A549 (cell line): ENCODE results near the gene ZNF773. TPM values are rescaled to one million over a fixed set of nuclear protein-coding genes. Genes with fewer than 3 reads are reported as not detected.
"Not testable (repeated sequence)": the region's sequence is repeated elsewhere in the genome, so short reads cannot be mapped to it uniquely, and the experiment has no call there.

ENCODE experiments used
- ATAC-seq, 2 experiments: fragments of 200-7000 bp in 1 of 2; fragments of >200 bp in 1 of 2; cut with Nextera tagmentation in 1 of 2; cut with Tn5 transposase in 1 of 2; 3 replicates each; pipeline versions ENCODE4 v1.8.0 to v1.9.1; 2018 to 2020; ENCODE audit warnings: mild to moderate bottlenecking in 1 of 2, moderate library complexity in 1 of 2
- CTCF ChIA-PET: fragments of 300-600 bp; sonication (Branson Sonifier 250); formaldehyde crosslinking; extraction: SDS; loops from one replicate; lab custom pipeline; 2021; ENCODE audit warnings: antibody characterized with exemption, inconsistent platforms; lab: Yijun Ruan, JAX
- POLR2A ChIA-PET: fragments of 350-600 bp; formaldehyde crosslinking; extraction: SDS; loops from one replicate; lab custom pipeline; 2021; ENCODE audit warnings: antibody characterized with exemption, inconsistent platforms; lab: Yijun Ruan, JAX
- DNase-seq, 2 experiments: peaks; one replicate each; pipeline versions ENCODE4 v3.0.0 to v3.0.0-alpha.2; 2011 to 2016; ENCODE audit warnings: low read depth in 1 of 2, low spot score in 1 of 2
- FAIRE-seq: peaks from 2 replicates; lab custom pipeline; 2011; peaks lifted over from hg19 to GRCh38; lab: Jason Lieb, UNC
- H3K27ac ChIP-seq, 2 experiments: fragments of >200 bp; sonication (Bioruptor Twin); formaldehyde crosslinking; 3 replicates each; pipeline ENCODE4 v1.5.1; 2016 to 2017
- H3K4me1 ChIP-seq: fragments of >200 bp; sonication (Bioruptor Twin); formaldehyde crosslinking; 3 replicates; pipeline ENCODE4 v1.6.1; 2016
- H3K4me2 ChIP-seq: fragments of >200 bp; sonication (Bioruptor Twin); formaldehyde crosslinking; 3 replicates; pipeline ENCODE4 v1.6.1; 2016
- H3K4me3 ChIP-seq: fragments of >200 bp; sonication (Bioruptor Twin); formaldehyde crosslinking; 3 replicates; pipeline ENCODE4 v1.5.1; 2016
- H3K9me3 ChIP-seq: fragments of >200 bp; sonication (Bioruptor Twin); formaldehyde crosslinking; 3 replicates; pipeline ENCODE4 v1.6.1; 2016
- EHMT2 ChIP-seq: fragments of 200-600 bp; sonication (generic); IDR thresholded peaks from 2 replicates; pipeline ENCODE4 v1.6.1; 2016; ENCODE audit warnings: antibody characterized with exemption, low read depth, mild to moderate bottlenecking, moderate library complexity
- GATA3 ChIP-seq: IDR thresholded peaks from 2 replicates; pipeline ENCODE4 v1.6.1; 2012; ENCODE audit warnings: borderline replicate concordance
- JUN ChIP-seq, 2 experiments: fragments of >200 bp; sonication (Bioruptor Twin); formaldehyde crosslinking; IDR thresholded peaks; 2 replicates in 1 of 2; 3 replicates in 1 of 2; pipeline ENCODE4 v1.6.1; 2016 to 2017
- KDM1A ChIP-seq: fragments of 200-600 bp; sonication (generic); IDR thresholded peaks from 2 replicates; pipeline ENCODE4 v1.6.1; 2016; ENCODE audit warnings: low read depth, mild to moderate bottlenecking
- MAZ ChIP-seq: fragments of 150-350 bp; IDR thresholded peaks from 2 replicates; pipeline ENCODE4 v1.6.1; 2014; ENCODE audit warnings: antibody characterized with exemption, low read depth, low read length, borderline replicate concordance
- PHF8 ChIP-seq: fragments of 200-600 bp; sonication (generic); IDR thresholded peaks from 2 replicates; pipeline ENCODE4 v1.6.1; 2016; ENCODE audit warnings: low read depth, mild to moderate bottlenecking, antibody characterized with exemption, moderate library complexity, borderline replicate concordance
- POLR2A ChIP-seq: IDR thresholded peaks from 2 replicates; pipeline ENCODE4 v1.6.1; 2012; ENCODE audit warnings: mild to moderate bottlenecking, low read length
- RAD21 ChIP-seq, 2 experiments: fragments of >200 bp in 1 of 2; sonication (Bioruptor Twin) in 1 of 2; formaldehyde crosslinking in 1 of 2; IDR thresholded peaks in 1 of 2; conservative IDR thresholded peaks in 1 of 2; 2 replicates in 1 of 2; 3 replicates in 1 of 2; pipeline ENCODE4 v1.6.1; 2012 to 2018; ENCODE audit warnings: inconsistent platforms in 1 of 2
- RARB ChIP-seq: fragments of 250-450 bp; sonication (Bioruptor Pico); IDR thresholded peaks from 2 replicates; pipeline ENCODE4 v1.8.0; 2021; ENCODE audit warnings: mild to moderate bottlenecking, moderate library complexity
- SREBF2 ChIP-seq: fragments of 450-650 bp; IDR thresholded peaks from 2 replicates; pipeline ENCODE4 v1.6.1; 2014; ENCODE audit warnings: mild to moderate bottlenecking, moderate library complexity
- WGBS: methylation state at CpG from one replicate; pipeline ENCODE4 v1.1.6; 2017; ENCODE audit errors: missing lambda C conversion rate; 5-methylcytosine and 5-hydroxymethylcytosine counted together
- polyA plus RNA-seq, 4 experiments: library from polyadenylated mRNA; depleted of rRNA in 3 of 4; stranded (reverse); fragments of >200 nt; fragmentation: RNase III in 1 of 4; extraction: RNeasy Plus Mini Kit Qiagen cat#74134 plus additional on column Dnase treatment in 1 of 4; gene quantifications; 2 replicates in 3 of 4; 3 replicates in 1 of 4; pipeline ENCODE4 v1.2.3, GENCODE V29; 2011 to 2017
- TF ChIP-seq, protein P1 (sequence below): fragments of 250-450 bp; sonication (Bioruptor Pico); IDR thresholded peaks from 2 replicates; pipeline ENCODE4 v1.5.0; 2021; ENCODE audit warnings: mild to moderate bottlenecking, moderate library complexity, borderline replicate concordance
- TF ChIP-seq, protein P2 (sequence below): IDR thresholded peaks from 2 replicates; pipeline ENCODE4 v1.6.1; 2012

ZNF773 gene
- polyA plus RNA-seq, 2 of the 4 experiments (the other 2 are of a cell fraction) = 6.4 to 8.4 TPM

DNA sequence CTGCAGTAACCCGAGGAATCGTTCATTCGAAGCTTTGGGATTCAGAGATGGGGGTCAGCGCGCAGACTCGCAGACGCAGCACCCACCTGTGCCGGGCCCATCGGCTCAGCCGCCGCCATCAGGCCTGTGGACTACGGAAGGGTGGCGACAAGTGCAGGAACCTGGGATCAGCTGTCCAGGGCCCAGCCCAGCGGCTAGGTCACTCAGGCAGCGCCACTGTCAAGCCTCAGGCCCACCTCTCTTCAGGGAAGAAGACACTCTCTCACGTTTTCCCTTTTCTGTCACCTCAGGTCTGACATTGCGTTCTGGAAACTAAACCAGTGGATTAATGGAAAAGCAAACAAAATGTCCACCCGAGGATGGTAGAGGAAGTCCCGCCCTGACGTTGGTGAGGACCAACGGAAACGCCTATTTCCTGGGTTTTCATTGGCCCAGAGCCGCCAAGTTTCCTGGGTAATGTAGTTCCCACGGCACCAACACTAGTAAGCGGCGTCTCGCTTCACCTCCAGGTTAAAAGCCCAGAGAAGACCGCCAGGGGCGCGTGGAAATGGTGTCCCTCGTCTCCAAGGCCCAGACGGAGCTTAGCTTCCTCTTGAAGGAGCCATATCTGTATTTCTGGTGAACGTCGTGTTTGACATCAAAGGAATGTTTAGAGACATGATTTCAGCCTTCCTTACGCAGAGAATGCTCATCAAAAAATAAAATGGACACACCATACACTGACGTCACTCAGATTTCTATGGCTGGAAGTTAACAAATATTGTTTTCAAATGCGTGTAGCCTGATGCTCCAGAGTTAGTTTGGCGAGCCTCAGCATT, 22.3 kb upstream of the ZNF773 start, which contains the start of gene ZNF772 (continued):
- TF ChIP-seq, protein P1, sequence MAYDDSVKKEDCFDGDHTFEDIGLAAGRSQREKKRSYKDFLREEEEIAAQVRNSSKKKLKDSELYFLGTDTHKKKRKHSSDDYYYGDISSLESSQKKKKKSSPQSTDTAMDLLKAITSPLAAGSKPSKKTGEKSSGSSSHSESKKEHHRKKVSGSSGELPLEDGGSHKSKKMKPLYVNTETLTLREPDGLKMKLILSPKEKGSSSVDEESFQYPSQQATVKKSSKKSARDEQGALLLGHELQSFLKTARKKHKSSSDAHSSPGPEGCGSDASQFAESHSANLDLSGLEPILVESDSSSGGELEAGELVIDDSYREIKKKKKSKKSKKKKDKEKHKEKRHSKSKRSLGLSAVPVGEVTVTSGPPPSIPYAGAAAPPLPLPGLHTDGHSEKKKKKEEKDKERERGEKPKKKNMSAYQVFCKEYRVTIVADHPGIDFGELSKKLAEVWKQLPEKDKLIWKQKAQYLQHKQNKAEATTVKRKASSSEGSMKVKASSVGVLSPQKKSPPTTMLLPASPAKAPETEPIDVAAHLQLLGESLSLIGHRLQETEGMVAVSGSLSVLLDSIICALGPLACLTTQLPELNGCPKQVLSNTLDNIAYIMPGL (CRISPR knock-in tag) = no peak
- TF ChIP-seq SREBF2 (no peak), EHMT2 (no peak), RARB (CRISPR knock-in tag) (no peak), RAD21 (conservative IDR thresholded peaks at IDR 0.05 in 1 of 2, IDR thresholded peaks at IDR 0.05 in 1 of 2) (0 out of 5 replicates have a peak, but pooled peaks of 1 of the 2 experiments have one; percentile 20), MAZ (no peak)

- FAIRE-seq = peak; percentile 78
- TF ChIP-seq POLR2A (peak; percentile 45), PHF8 (peak; percentile 48), KDM1A (peak; percentile 25; the same call in 1 of the 2 replicates), GATA3 (peak; percentile 51; the same call in 1 of the 2 replicates), JUN (IDR thresholded peaks at IDR 0.05) (peak in 1 of 2 experiments; percentile 54; a peak in 1 of 5 replicates)
- TF ChIP-seq, protein P2, sequence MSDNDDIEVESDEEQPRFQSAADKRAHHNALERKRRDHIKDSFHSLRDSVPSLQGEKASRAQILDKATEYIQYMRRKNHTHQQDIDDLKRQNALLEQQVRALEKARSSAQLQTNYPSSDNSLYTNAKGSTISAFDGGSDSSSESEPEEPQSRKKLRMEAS = peak; percentile 30; the same call in 1 of the 2 replicates
- TF ChIP-seq, all 56 proteins: peak for 6; not testable (repeated sequence) for 50
- CTCF ChIA-PET, H3K4me1 ChIP-seq: not testable (repeated sequence)
- H3K4me3 ChIP-seq = peak within 1 kb of the TSS; percentile 82
- WGBS = 4% methylated on average over 28 of the region's 69 CpGs
- H3K27ac ChIP-seq = peak within 1 kb of the TSS; percentile 69 to 87
- DNase-seq = peak; percentile 88 to 93
- H3K9me3 ChIP-seq = peaks cover 71% of the 10 kb centered on the region
- ATAC-seq = peak; percentile 99 to 100
- peak within 1 kb of the TSS; percentile 60 for H3K4me2 ChIP-seq
- POLR2A ChIA-PET = interaction anchor here (1.1 kb wide), 1 partner anchor 12 kb away, joined by 6 read pairs; the partner anchor contains the start of gene ZNF773
Observed at GRCh38 chr19:57487477-57488298, 12.1 kb upstream of the ZNF773 start, which contains the start of gene ZNF419. ZNF419 (plus strand) TSS chr19:57487750; CDS start chr19:57487951, 201 bp downstream.

- CTCF ChIA-PET, DNase-seq, H3K4me1 ChIP-seq, FAIRE-seq, H3K27ac ChIP-seq, ATAC-seq: not testable (repeated sequence)
- Histone ChIP-seq H3K4me2 (peak overlapping the region; percentile 60), H3K4me3 (peak overlapping the region; percentile 82), H3K9me3 (peaks cover 77% of the 10 kb centered on the region)
- no CpG with 5 or more reads among the region's 1 CpG for WGBS
- POLR2A ChIA-PET = interaction anchor here (1.1 kb wide), 1 partner anchor 11 kb away, joined by 6 read pairs; the partner anchor contains the start of gene ZNF773
Observed at GRCh38 chr19:57488299-57488644, 11.5 kb upstream of the ZNF773 start.

DNA sequence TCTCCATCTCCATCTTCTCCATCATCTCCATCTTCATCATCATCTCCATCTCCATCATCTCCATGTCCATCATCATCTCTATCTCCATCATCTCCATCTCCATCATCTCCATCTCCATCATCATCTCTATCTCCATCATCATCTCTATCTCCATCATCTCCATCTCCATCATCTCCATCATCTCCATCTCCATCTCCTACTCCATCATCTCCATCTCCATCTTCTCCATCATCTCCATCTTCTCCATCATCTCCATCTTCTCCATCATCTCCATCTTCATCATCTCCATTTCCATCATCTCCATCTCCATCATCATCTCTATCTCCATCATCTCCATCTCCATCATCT, 432 bp upstream of the ZNF773 start:
- POLR2A ChIA-PET = interaction anchor here (0.9 to 1.0 kb wide), 3 partner anchors 12 to 207 kb away, joined by 4 to 6 read pairs (median 5); partner anchors contain the start of genes ZNF416 and ZNF419
- H3K27ac ChIP-seq, FAIRE-seq, DNase-seq, CTCF ChIA-PET, ATAC-seq, H3K4me1 ChIP-seq: not testable (repeated sequence)
- Histone ChIP-seq H3K9me3 (peaks cover 87% of the 10 kb centered on the region), H3K4me3 (peak overlapping the region; percentile 88; the same call in 2 of the 3 replicates), H3K4me2 (peak overlapping the region; percentile 69; the same call in 2 of the 3 replicates)

DNA sequence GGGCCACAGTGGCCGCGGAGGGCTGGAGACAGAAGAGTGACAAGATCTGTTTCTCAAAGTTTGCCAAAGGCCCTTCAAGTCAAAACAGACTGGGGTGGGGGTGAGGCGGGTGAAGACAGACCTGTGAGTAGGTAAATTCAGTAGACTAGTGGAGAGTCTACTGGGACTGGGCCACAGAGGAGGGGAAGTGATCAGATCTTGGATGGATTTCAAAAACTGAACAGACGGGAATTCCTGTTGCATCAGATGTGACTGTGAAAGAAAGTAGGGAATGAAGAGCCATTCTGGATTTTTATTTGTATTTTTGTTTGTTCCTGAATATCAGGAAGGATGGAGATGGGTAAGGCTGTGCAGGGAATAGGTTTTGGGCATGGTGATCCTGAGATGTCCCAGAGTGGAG, 662 bp downstream of the ZNF773 start:
- WGBS = 17% methylated on average over 2 of the region's 4 CpGs
- H3K4me2 ChIP-seq = peak overlapping the region; percentile 69
- CTCF ChIA-PET, H3K4me1 ChIP-seq, H3K27ac ChIP-seq, DNase-seq: not testable (repeated sequence)
- H3K9me3 ChIP-seq = peaks cover 83% of the 10 kb centered on the region
- POLR2A ChIA-PET = interaction anchor here (1.0 kb wide), 2 partner anchors 13 to 78 kb away, joined by 5 to 6 read pairs; partner anchors contain the start of genes ZNF416 and ZNF419
- FAIRE-seq = peak; percentile 81
- ATAC-seq = peak in 1 of 2 experiments; percentile 46; a peak in 3 of 6 replicates
- H3K4me3 ChIP-seq = peak overlapping the region; percentile 88
